GM18511 (cell line): Measurements from ENCODE around the gene AMIGO2.
A peak's percentile ranks its signal among the peaks of the same experiment; 100 is the strongest.
"Not testable (repeated sequence)": the region's sequence is repeated elsewhere in the genome, so short reads cannot be mapped to it uniquely, and the experiment has no call there.

Experiments
- ATAC-seq: cut with Tn5 transposase; IDR thresholded peaks from one replicate; pipeline ENCODE4 v1.9.1; 2021; ENCODE audit warnings: mild to moderate bottlenecking, moderate library complexity; ENCODE audit not compliant: unreplicated experiment

AMIGO2 gene, protein sequence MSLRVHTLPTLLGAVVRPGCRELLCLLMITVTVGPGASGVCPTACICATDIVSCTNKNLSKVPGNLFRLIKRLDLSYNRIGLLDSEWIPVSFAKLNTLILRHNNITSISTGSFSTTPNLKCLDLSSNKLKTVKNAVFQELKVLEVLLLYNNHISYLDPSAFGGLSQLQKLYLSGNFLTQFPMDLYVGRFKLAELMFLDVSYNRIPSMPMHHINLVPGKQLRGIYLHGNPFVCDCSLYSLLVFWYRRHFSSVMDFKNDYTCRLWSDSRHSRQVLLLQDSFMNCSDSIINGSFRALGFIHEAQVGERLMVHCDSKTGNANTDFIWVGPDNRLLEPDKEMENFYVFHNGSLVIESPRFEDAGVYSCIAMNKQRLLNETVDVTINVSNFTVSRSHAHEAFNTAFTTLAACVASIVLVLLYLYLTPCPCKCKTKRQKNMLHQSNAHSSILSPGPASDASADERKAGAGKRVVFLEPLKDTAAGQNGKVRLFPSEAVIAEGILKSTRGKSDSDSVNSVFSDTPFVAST

DNA sequence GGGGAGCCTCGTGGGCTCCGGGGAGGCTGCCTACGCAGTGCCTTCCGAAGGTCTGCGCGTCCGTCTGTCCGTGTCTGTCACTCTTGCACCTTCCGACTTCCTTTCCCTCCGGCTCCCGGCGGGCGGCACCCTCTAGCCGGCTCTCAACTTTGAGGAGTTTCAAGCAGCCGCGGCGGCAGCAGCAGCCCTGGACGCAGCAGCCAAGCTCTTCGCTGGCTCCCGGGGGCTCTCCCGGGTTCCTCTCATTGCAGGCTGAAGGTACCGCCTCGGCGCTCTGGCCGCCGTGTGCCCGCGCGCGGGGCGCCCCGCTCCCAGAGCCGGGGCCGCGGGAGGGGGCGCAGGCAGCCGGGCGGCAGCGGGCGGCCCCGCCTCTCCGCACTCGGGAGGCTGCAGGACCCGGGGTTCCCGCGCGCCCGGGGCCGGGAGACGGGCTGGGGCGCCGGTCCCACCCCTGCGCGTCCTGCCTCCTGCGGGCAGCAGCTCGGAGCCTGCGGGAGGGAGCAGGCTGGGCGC is at the start of gene AMIGO2, which contains the start of gene PCED1B:
TSS of gene AMIGO2 (minus strand) at position 492 of the 513 bp plus-strand sequence. CDS start 957 bp downstream, outside the sequence.
TSS of gene PCED1B (plus strand) at position 154 of the 513 bp plus-strand sequence. CDS start 155,443 bp downstream, outside the sequence.
- ATAC-seq = peak; percentile 78

DNA sequence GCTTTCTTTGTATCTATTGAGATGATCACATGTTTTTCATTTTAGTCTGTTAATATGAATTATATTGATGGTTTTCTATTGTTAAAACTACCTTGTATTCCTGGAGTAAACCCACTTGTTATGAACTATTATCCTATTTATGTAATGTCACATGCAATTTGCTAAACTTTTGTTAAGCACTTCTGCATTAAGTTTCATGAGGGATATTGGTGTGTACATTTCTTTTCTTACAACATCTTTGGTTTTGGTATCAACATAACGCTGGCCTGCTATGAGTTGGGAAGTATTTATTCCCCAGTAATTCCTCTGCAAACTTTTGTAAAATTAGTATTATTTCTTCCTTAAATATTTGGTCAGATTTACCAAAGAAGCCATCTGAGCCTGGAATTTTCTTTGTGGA is 46.5 kb upstream of the AMIGO2 start:
- ATAC-seq = no peak

DNA sequence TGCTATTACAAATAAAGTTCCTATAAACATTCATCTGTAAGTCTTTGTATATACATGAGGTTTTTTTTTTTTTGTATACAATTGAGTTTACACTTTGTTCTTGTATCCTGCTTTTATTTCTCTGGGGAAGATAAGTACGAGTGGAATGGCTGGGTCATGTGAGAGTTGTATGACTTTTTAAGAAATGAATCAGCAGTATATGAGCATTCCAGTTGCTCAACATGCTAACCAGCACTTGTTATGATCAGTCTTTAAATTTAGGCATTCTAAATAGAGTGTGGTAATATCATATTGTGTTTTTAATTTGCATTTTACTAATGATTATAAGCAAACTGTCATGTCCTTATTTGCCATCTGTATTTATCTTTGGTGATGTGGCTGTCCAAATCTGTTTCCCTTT is 44.7 kb upstream of the AMIGO2 start:
- no peak for ATAC-seq

DNA sequence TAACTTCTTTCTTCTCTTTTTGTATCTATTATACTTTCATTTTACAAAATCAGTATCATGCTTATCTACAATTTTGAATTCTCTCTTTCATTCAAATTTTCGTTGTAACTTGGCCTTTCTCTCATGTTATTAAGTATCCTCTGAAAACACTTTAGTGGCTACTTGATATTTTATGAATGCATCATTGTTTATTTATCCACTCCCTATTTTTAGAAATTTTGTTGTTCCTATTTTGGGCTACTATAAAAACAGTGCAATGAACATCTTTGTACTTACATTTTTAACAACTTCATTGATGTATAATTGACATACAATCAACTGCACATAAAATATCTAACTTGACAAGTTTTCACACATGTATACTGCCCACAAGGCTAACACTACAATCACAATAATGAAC is 44.0 kb upstream of the AMIGO2 start:
- ATAC-seq = no peak

DNA sequence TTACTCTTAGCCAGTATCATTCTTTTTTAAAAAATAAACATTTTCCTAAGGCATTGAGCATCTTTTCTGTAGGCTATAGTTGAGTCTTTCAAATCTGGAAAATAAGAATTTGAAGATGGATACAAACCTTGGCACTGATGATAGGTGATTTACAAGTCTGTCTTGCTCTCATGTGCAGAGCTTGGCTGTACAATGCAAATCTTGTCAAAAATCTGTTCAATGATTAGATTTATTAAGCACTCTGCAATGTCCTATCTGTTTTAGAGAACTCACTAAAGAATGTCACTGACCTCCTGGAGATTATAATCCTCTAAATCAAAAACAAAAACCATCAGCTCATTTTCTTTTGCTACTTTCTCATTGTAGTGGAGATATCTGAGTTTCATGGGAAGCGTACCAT is 42.8 kb upstream of the AMIGO2 start:
- ATAC-seq = no peak

DNA sequence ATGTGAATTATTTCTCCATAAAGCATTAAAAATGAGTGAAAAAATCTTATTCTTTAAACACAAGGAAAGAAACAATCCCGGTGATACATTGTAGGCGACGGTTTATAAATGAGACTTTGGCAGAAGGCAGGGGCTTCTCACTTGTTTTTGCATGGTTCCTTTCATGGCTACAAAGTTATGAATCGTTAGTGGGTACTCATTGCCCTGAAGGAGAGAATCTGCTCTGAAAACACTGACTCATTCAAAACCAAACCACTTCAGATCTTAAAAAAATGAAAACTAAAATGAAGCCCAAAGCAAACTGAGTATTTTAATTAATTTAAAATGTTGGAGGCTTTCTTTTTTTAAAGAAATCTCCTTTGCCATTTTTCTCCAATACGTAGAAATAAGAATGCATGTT is 41.4 kb upstream of the AMIGO2 start:
- ATAC-seq = no peak

DNA sequence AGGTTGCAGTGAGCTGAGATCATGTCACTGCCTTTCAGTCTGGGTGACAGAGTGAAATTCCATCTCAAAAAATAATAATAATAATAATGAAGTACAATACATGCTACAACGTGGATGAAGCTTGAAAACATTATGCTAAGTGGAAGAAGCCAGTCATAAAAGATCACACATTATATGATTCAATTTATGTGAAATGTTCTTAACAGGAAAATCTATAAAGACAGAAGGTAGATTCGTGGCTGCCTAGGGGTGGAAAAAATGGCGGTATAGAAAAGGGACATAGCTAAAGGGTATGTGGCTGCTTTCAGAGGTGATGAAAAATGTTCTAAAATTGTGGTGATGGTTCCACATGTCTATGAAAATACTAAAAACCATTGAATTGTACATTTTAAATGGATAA is 41.0 kb upstream of the AMIGO2 start:
- ATAC-seq = no peak

DNA sequence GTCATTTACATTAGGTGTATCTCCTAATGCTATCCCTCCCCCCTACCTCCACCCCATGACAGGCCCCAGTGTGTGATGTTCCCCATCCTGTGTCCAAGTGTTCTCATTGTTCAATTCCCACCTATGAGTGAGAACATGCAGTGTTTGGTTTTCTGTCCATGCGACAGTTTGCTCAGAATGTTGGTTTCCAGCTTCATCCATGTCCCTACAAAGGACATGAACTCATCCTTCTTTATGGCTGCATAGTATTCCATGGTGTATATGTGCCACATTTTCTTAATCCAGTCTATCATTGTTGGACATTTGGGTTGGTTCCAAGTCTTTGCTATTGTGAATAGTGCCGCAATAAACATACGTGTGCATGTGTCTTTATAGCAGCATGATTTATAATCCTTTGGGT is 37.5 kb upstream of the AMIGO2 start:
- not testable (repeated sequence) for ATAC-seq

DNA sequence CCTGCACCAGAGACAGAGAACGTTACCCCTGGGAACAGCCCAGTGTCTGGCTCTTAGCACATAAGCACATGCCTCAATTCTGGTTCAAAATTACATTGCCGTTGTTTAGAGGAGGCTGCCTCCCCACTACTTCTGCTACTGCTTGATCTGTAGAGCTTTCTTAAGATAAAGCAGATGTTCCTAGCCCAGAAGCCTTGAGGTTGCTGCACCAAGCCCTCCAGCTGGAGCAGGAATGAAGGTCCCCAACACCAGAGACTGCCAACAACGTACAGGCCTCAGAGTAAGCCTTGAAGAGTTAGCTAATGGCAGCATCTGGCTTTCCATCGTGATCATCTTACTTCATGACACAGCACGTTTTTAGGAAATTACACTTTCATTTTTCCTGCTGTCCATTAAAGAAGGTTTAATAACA is 34.7 kb upstream of the AMIGO2 start:
- ATAC-seq = no peak

DNA sequence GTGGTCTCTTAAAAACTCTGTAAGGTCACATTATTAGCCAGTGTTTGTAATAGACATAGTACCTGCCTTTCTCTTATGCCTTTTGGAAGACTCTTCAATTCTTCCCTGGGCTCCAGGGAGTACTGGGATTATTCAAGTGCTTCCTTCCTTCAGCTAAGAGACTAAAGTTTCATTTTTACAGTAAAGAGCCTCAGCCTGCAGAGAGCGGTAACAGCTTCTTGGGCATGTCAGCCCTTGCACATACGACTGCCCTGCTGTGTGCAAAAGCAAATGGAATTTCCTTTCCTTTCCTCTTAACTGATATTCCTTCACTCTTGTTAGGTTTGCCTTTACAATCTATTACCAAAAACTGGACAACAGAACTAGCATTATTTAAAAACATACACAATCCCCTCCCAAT is 32.9 kb upstream of the AMIGO2 start:
- no peak for ATAC-seq

DNA sequence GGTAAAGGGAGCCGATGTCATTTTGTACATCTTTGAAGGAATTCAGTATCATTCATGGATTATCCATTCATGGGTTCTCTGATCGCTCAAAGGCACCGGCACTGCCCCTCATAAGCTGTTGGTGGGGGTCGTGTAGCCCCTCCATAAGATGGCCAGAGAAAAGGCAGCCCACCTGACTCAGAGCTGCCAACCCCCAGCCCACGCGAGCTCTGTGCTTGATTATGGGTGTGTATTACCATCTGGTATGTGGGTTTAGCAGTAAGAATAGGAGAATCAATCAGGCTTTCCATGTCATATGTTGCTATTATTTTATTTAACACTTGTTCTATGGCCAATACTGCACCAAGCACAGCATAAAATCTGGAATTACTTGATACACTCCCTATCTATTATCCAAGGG is 32.1 kb upstream of the AMIGO2 start:
- ATAC-seq = no peak

DNA sequence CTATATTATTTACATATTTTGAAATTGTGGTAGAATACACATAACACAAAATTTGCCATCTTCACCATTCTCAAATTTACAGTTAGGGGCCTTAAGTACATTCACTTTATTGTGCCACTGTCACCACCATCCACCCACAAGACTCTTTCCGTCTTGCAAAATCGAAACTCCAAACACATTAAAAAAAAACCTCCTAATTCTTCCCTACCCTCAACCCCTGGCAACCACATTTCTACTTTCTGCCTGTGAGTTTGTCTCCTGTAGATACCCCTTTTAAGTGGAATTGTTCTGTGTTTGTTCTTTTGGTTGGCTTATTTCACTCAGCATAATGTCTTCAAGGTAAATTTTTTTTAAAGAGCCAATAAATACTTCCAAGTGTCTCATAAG is 31.6 kb upstream of the AMIGO2 start:
- no peak for ATAC-seq

DNA sequence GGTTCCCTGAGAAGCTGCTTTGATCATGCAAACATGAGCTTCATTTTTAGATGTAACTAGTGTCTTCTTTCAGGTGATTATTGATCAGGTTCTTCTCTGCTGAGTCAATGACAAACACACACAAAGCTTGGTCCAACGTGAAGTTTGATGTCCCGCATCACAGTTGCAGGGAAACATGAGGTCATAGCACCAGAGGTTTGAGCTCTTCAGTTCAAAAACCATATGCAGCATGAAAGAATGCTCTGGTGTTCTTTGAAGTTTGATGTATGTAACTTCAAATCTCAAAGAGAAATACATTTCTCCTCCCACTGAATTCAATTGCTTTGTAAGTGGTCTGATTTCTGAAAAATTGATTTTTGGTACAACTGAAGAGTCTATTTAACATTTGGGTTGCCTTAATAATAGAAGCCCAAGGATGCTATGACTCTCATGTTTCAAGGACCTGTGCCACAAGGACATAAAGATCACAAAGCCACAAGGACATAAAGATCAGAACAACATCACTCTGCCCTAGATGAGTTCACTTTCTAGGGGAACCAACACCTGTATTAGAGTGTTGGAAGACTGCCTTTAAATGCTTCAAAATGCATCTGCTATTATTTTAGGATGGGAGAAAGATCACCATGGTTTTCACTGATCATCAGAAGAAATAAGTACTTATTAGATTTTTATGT is 31.1 kb upstream of the AMIGO2 start:
- no peak for ATAC-seq

DNA sequence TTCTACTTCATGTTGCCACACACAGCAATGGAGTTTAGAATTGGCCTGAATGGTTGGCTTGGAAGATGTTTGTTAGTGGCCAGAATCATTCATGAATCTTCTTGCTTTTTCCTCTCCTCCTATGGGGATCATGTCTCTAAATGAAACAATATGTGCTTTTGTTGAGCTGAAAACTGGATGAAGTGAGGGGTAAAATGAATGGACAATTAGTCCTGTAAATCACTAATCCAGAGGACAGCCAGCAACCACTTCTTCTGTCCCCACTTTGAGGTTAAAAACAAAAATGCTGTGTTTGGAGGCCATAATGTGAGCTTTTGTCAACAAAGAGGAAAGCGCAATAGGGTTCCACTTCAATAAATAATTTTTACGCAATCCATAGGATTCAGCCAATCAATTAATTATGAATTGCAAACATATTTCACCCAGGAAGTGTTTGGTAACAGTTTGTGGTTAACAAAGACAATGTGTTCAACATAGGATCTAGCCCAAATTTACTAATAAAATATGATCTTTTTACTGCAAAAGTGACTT is 30.3 kb upstream of the AMIGO2 start:
- no peak for ATAC-seq

DNA sequence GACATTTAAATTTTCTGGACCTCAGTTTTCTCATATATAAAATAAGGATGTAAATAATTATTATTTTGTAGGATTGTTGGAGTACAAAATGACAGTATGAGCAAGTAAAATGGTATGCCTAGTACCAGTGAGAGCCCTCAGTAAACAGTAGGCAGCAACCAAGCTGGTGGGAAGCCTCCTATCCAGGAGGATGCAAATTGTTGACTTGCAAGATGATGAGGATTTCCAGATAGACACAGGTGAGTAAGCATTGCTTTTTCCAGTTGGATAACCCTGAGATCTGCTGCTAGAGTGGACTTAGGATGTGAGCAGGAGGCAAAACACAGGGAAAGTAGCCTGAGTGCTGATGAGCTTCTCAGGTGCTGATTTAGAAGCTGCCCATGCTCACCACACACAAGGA is 28.2 kb upstream of the AMIGO2 start:
- no peak for ATAC-seq

DNA sequence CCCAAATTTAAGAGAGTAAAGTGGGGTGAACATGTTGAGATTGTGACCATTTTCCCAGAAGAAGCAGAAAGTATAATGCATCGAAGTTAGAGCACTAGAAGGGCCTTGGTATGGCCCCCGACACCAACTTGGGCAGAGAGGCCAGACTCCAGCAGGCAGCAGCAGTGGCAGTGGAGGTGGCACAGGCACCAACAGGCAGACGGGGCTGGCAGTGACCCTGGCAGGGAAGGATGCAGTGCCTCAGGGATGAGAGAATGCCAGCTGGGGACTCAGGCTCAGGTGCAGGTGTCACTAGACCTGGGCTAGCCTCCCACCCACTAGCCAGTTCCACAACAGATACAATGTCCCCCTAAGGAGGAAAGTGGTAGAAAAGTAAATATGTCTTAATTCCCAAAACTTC is 27.7 kb upstream of the AMIGO2 start:
- ATAC-seq = no peak

DNA sequence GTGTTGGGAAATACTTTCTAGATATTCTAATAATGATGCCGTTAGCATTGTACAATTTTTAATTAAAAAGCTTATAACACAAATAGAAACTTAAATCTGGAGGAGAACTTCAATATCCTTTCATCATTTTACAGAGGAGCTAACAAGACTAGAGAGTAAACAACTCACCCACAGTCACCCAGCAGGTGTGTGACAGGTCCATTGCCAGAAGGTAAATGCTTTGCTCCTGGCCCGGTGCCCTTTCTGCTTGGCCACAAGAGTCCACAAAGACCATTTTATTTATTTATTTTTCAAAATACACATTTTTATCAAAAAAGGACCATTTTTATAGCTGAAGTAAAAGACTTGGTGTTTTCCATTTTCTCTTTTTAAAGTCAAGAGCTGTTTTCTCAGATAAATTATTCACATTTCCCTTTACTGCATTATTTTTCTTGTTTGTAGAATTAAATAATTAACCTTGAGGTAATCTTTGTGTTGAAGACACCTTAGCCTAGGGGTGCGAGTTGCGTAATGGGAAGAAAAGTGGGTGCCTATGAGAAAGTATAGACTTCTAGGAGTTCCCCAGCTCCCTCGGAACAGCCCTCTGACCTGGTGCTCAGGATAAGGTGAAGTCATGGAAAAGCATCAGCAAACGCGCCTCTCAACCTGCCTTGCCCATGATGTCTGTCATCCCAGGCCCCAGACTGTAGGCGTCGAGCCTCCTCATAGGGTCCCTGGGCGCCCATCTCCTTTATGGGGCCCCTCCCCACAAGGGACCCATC is 26.3 kb upstream of the AMIGO2 start:
- ATAC-seq = no peak

DNA sequence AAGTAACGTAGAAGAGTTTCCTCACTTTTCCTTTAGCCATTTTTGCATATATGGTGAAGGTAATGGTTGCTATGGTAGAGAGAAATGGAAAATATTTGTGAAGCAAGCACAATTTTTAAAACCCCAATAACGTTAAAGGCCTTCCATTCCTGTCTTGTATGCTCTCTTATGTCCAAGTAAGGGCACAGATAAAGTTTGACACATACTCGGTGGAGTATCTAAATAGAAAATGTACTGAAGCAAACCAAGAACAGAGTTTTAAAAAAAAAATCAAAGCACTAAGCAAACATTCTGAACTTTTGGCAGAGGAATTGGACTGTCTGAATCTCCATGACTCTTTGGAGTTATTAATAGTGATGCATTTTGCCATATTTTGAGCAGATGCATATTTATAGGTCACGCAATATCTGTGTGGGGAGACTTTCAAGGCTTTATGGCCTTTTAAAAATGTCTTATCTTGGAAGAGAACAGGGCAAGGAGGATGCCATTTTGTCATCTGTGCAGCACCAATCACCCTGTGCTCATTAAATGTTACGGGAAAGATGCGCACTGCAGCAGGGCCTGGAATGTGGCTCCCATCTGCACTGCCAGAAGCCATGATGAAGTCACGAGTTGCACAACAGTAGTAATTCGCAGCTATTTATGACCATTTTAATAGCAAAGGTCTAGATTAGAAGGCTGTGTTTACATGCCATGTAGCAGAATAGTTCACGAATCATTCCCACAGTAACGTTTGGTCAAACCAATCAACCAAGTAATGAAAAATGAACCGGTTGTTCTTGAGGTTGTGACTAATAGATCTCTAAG is 23.3 kb upstream of the AMIGO2 start:
- no peak for ATAC-seq

DNA sequence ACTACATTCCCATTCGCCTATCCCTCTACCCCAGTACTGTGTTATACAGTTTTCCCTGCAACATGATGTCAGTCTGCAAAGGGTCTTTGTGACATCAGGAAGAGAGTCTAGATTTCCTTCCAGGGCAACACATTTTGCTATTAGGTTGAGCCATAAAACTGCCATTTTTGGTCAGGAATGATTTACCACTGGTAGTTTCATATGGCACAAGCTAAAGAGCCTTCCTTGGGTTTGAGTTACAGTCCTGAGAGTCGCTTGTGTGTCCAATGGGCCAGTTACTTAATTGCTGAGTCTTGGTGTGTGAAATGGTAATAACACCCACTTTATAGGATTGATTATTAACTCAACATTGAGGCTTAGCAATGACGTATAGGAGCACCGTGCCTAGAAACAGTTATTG is 22.6 kb upstream of the AMIGO2 start:
- ATAC-seq = no peak

DNA sequence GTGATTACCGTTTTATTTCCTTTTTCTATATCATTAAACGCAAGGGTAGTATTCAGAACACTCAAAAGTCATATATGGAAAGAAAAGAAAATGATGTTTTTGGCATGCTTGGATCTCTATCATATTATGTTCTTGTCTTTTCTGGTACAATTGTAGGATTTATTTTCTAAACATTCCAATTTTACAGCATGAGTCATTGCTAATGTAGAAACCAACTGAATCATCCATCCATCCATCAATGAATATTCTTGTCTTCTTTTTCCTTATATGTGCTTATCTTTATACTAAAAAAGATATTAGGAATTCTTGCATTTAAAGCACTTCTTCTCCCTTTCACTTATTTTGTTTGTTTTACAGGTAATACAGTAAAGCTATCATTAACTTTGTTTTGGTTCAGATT is 20.4 kb upstream of the AMIGO2 start:
- ATAC-seq = no peak
